ENCODE measurements around the gene POP7.
"Not testable (repeated sequence)": the region's sequence is repeated elsewhere in the genome, so short reads cannot be mapped to it uniquely, and the experiment has no call there.

The POP7 gene

DNA sequence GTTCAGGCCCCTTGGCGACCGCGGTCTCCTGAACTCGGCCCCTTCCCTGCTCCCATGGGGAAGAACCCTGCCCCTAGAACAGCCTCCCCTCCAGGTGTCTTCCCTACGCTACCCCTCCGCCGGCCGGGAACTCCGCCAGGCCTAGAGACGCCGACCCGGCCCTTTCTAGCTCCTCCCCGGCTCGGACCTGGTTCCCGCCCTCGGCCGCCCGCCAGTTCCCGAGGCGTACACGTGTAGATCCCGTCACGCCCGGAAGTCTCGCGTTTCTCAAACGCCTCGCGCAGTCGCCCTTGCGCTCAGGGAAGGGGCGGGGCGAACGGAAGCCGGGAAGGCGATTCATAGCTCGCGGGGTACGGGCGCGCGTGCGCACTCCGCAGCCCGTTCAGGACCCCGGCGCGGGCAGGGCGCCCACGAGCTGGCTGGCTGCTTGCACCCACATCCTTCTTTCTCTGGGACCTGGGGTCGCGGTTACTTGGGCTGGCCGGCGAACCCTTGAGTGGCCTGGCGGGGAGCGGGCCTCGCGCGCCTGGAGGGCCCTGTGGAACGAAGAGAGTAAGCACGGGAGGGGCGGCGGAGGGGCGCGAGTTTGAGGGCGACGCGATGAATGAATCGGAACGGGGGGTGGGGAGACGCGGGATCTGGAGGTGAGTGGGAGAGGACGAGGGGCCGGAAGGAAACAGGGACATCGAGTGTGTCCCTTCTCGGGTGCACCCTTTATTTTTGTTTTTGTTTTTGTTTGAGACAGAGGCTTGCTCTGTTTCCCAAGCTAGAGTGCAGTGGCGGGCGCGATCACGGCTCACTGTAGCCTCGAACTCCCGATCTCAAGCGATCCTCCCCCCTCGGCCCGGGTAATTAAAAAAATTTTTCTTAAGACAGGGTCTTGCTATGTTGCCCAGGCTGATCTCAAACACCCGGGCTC is at the start of gene POP7:
Gene POP7 (plus strand): TSS at position 369 of the 919 bp plus-strand sequence. CDS start 710 bp downstream, outside the sequence.
- DNase-seq = peak; percentile 93

DNA sequence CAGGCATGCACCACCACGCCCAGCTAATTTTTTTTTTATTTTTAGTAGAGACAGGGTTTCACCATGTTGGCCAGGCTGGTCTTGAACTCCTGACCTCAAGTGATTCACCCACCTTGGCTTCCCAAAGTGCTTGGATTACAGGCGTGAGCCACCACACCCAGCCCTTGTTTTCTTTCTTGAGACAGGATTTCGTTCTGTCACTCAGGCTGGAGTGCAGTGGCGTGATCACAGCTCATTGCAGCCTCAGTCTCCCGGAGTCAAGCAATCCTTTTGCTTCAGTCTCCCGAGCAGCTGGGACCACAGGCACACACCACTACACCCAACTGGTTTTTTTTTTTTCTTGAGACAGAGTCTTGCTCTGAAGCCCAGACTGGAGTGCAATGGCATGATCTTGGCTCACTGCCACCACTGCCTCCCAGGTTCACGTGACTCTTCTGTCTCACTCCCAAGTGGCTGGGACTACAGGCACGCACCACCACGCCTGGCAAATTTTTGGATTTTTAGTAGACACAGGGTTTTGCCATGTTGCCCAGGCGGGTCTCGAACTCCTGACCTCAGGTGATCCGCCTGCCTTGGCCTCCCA is 43.6 kb upstream of the POP7 start:
- DNase-seq = not testable (repeated sequence)

DNA sequence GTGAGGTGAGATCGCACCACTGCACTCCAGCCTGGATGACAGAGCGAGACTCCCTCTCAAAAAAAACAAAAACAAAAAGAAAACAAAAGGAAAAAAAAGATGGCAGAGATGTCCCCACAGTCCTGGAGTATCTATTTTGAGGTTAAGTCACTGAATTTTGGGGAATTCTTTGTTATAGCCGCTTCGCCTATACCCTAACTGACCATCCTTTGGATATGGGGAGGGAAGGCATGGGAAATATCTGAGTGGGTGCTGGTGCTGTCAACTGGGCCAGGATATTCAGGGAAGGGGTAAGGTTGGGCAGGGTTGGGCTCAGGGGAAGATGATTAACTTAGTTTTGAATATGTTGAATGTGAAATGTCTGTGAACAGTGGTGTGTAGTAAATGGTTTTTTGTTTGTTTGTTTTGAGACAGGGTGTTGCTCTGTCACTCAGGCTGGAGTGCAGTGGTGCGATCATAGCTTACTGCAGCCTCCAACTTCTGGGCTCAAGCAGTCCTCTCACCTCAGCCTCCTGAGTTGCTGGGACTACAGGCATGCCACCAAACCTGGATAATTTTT is 40.7 kb upstream of the POP7 start:
- DNase-seq = no peak

- no peak for DNase-seq
These were observed 38.4 kb upstream of the POP7 start for GRCh38 chr7:100667331-100668068.

GRCh38 chr7:100668069-100668449 is 37.9 kb upstream of the POP7 start:
- no peak for DNase-seq

DNA sequence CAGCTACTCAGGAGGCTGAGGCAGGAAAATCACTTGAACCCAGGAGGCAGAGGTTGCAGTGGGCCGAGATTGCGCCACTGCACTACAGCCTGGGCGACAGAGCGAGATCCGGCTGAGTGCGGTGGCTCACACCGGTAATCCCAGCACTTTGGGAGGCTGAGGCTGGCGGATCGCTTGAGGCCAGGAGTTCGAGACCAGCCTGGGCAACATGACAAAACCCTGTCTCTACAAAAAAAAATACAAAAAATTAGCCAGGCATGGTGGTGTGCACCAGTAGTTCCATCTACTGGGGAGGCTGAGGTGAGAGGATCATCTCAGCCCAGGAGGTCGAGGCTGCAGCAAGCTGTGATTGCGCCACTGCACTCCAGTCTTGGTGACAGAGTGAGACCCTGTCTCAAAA is 36.8 kb upstream of the POP7 start:
- DNase-seq = not testable (repeated sequence)

GRCh38 chr7:100670074-100670473 is 35.8 kb upstream of the POP7 start:
- no peak for DNase-seq

- no peak for DNase-seq
These were observed 34.3 kb upstream of the POP7 start for GRCh38 chr7:100671353-100672327.

- DNase-seq = peak; percentile 94
These were observed 32.5 kb upstream of the POP7 start, which contains the start of gene GNB2 for GRCh38 chr7:100673302-100673941. TSS of gene GNB2 (plus strand) at chr7:100673740. CDS start at chr7:100676266, 2,526 bp downstream.

GRCh38 chr7:100673942-100674410 is 31.9 kb upstream of the POP7 start:
- DNase-seq = peak in 1 of 2 experiments; percentile 42

DNA sequence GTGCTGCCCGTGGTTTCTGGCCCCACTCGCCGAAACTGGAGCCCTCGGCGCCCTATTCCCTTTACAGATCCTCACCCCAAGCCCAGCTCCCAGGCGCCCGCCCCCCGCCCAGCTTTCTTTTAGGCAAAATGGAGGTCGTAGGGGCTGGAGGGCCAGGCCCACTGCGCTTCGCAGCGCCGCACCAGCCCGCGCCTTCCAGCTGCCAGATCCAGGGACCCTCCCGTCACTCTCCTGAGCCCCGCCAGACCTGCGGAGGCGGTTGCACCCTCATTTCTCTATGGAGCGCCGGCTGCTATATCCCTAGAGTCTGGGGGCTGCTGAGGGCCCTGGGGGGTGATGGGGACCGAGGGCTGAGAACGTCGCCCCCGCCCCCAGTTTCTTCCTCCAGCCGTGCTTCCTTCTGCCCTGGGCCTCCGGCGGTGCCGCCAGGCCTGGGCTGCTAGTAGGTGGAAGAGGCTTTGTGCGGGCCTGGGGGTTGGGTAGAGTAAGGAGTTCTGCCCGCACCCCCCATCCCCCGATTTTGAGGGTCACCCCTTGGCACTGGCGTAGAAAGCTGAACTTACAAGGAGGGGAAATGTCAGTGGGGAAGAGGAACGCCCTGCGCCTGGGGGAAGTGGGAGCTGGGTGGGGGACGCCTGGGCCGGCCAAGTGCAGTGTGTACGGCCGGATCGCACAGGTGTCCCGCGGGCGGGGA is 31.4 kb upstream of the POP7 start:
- DNase-seq = peak in 1 of 2 experiments; percentile 11

GRCh38 chr7:100675105-100675451 is 30.8 kb upstream of the POP7 start:
- no peak for DNase-seq

DNA sequence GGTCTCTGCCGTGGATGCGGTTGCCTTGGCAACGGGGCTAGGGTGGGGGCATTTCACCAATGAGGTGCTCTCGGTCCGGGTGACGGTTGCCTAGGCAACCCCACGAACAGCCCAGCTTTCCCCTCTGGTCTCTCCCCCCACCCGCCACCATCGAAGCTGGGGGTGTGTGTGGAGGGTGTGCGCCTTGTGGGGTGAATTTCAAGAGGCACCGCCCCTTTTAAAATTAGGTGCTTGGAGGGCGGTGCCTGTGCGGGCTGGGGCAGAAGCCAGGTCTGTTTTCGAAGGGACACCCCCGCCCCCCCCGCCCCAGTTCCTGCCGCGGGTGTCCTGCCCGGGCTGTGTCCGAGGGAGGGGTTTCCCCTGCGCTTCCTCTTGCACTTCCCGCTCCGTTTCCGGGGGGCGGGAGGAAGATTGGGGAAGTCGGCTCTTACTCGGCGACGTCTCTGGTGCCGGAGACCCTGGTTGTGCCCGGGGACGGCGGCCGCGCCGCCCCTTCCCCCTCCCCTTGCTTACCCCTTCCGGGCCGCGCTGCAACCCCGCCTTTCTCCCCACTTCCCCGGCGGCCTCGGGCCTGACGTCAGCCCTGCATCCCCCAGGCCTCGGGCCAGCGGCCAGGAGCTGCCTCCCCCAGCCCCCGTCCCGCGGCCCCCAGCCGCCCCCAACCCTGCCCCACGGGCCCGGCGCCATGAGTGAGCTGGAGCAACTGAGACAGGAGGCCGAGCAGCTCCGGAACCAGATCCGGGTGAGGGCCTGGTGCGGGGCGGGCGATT is 30.2 kb upstream of the POP7 start:
- DNase-seq = peak; percentile 66 to 80

DNA sequence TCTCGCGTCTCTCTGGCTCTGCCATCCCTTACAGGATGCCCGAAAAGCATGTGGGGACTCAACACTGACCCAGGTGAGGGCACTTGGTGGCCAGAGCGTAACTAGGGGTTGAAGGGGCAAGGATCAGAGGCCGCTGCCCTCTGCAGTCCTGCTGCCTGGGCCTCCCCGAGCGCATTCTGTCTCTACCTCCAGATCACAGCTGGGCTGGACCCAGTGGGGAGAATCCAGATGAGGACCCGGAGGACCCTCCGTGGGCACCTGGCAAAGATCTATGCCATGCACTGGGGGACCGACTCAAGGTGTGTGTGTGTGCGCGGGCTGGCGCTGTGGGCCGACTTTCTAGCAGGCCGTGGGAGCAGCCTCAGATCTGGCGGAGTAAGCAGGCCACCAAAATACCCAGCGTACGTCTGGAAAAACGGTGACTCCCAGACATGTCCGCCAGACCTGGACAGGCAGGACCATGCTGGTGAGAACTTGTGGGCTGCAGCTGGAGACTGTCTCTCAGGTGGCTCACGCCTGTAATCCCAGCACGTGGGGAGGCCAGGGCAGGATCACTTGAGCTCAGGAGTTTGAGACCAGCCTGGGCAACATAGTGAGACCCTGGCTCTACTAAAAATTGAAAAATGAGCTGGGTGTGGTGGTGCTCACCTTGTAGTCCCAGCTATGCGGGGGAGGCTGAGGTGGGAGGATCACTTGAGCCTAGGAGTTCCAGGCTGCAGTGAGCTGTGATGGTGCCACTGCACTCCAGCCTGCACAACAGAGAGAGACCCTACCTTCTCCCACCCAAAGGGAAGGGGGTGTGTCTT is 29.2 kb upstream of the POP7 start:
- DNase-seq = no peak

GRCh38 chr7:100677308-100678267 is 28.3 kb upstream of the POP7 start:
- DNase-seq = no peak

DNA sequence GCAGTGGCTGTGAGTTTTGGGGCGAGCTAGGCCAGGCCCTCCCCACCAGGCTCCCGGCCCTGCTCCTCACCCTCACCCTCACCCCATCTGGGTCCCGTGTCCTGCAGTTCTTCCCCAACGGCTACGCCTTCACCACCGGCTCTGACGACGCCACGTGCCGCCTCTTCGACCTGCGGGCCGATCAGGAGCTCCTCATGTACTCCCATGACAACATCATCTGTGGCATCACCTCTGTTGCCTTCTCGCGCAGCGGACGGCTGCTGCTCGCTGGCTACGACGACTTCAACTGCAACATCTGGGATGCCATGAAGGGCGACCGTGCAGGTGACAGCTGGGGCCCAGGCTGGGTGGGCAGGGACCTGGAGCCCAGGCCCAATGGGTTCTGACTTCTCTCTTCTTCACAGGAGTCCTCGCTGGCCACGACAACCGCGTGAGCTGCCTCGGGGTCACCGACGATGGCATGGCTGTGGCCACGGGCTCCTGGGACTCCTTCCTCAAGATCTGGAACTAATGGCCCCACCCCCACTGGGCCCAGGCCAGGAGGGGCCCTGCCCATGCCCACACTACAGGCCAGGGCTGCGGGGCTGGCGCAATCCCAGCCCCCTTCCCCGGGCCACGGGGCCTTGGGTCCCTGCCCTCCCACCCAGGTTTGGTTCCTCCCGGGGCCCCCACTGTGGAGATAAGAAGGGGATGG is 27.5 kb upstream of the POP7 start:
- no peak for DNase-seq
